Lung microvascular endothelial cell (primary cell): Measurements from ENCODE around the gene TMPRSS11B. TPM values are rescaled to one million over a fixed set of nuclear protein-coding genes. Genes with fewer than 3 reads are reported as not detected.
"Not testable (repeated sequence)": the region's sequence is repeated elsewhere in the genome, so short reads cannot be mapped to it uniquely, and the experiment has no call there.

Experiments used
- DNase-seq, 2 donors: peaks; one replicate each; pipeline versions ENCODE4 v3.0.0 to v3.0.0-alpha.2; 2010; ENCODE audit warnings: low read depth in 2 of 2
- total RNA-seq: library from RNA; depleted of rRNA; stranded (reverse); fragments of >200 nt; gene quantifications from 2 replicates; pipeline ENCODE4 v1.2.1, GENCODE V29; 2014

The TMPRSS11B gene
- total RNA-seq, 1 donor from 2014 or later: not detected

- no peak for DNase-seq
These were observed 27.4 kb downstream of the TMPRSS11B start for GRCh38 chr4:68218044-68218443.

- no peak for DNase-seq
These were observed 29.0 kb downstream of the TMPRSS11B start for GRCh38 chr4:68216501-68216900.

DNA sequence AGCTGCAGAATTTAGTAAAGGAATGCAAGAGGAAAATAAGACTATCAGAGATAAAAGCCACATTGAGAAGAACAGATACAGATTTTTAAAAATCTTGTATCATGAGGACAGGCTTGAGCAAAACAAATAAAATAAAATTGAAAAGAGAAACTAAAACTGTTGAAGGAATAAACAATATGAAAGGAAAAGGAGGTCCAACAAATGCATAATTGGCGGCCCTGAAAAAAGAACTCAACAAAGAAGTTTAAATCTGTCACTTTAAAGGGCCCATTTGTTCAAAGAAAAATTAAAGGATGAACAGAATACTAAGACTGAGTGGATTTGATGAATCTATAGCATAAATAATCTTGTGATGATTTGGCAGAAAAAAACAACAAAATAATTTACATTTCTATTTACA lies 36.5 kb downstream of the TMPRSS11B start:
- DNase-seq: no peak

DNA sequence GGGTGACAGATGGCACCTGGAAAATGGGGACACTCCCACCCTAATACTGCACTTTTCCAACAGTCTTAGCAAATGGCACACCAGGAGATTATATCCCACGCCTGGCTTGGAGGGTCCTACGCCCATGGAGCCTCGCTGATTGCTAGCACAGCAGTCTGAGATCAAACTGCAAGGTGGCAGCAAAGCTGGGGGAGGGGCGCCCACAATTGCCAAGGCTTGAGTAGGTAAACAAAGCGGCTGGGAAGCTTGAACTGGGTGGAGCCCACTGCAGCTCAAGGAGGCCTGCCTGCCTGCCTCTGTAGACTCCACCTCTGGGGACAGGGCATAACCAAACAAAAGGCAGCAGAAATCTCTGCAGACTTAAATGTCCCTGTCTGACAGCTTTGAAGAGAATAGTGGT lies 51.2 kb downstream of the TMPRSS11B start:
- DNase-seq: not testable (repeated sequence)

- DNase-seq: no peak
These were observed 52.3 kb downstream of the TMPRSS11B start for GRCh38 chr4:68193194-68193593.

DNA sequence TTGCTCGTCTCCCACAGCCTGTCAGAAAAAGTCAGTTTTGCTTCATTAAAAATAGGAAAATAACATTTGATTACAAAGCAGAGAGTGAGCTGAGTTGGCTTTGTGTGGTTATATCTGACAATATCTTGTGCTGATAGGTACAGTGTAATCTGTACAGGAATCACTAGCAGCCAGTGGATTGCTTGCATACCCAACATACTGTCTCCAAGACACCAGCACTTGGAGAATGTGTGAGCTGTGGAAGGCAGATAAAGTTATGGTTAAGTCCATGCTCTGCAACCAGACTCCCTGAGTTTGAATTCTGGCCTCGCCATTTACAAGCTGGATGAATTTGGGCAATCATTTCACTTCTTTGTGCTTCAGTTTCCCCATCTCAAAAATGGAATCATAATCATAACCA lies 58.3 kb downstream of the TMPRSS11B start:
- DNase-seq: no peak

GRCh38 chr4:68184923-68185322 lies 60.6 kb downstream of the TMPRSS11B start:
- DNase-seq: no peak

- DNase-seq: no peak
These were observed 62.1 kb downstream of the TMPRSS11B start for GRCh38 chr4:68183417-68183816.

GRCh38 chr4:68182382-68182820 lies 63.1 kb downstream of the TMPRSS11B start:
- no peak for DNase-seq

DNA sequence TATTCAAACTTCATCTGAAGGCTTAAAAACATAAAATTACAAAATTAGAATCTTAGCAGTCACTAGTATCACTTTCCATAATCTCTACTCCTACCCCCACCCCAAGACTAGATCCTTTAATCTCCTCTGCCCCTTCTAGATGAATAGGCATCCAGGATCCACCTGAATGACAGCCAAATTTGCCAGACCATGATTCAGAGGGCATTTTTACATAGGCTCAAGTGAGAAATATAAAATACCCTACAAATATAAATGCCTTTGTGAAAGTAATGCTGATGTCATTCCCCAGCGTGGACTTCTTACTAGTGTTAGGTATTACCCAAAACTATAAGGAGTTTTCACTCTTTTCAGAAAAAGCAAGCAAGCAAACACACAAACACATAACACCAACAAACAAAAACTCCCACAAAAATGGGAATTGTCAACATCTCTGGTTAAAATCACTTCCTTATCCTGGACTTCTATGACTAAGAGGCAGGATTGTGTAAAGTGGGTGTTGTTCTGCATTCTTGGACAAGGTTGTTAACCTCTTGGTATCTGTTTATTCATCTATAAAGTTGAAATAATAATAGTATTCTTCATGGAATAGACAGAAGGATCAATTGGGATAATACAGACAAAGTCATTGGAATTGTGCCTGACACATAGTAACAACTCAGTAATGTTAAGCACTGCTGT lies 64.5 kb downstream of the TMPRSS11B start:
- no peak for DNase-seq

GRCh38 chr4:68176904-68177303 lies 68.6 kb downstream of the TMPRSS11B start:
- no peak for DNase-seq

Other genes starting within 250 kb of the TMPRSS11B start
- gene TMPRSS11F, start 115.8 kb downstream of the TMPRSS11B start, total RNA-seq: not detected in 2 replicates
- 16.6 and 28.8 TPM in 2 replicates for gene YTHDC1, start 104.4 kb upstream of the TMPRSS11B start, total RNA-seq
- not detected in 2 replicates for gene TMPRSS11E, start 201.8 kb upstream of the TMPRSS11B start, total RNA-seq